Measurements from ENCODE around the gene GRIN3A.
"Not testable (repeated sequence)": the region's sequence is repeated elsewhere in the genome, so short reads cannot be mapped to it uniquely, and the experiment has no call there.

Gene GRIN3A
- total RNA-seq: 0 reads per million in 2 experiments

DNA sequence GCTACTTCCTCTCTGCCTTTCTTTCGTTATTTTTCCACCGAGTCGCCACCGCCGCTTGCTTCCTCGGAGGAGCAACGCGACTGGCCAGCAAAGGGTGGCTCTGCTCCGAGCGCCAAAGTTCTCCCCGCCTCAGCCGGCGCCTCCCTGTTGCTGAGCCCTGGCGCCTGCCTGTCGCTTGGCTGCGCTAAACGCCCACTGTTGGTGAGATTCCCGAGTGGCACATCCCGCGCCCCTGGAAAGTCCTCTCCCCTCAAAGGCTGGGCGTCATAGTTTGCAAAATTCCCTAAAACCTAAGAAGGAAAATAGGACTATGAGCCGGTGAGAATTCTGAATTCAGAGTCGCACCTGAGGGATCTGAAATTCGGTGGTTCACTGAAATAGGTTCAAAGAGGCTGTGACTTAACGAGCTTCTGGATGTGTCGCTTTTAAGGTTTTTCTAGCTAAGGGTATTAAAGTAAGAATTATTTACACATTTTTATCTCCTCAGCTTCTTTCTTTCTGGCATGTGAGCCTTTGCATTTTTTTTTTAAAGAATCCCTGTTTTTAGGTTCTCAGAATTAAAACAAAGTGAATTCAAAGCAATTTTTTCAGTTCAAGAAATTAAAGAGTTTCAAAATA is at the start of gene GRIN3A:
TSS of gene GRIN3A (minus strand) at position 82 of the 618 bp plus-strand sequence. CDS start 668 bp downstream, outside the sequence.
- no peak for DNase-seq (ENCODE audit: low read depth)

DNA sequence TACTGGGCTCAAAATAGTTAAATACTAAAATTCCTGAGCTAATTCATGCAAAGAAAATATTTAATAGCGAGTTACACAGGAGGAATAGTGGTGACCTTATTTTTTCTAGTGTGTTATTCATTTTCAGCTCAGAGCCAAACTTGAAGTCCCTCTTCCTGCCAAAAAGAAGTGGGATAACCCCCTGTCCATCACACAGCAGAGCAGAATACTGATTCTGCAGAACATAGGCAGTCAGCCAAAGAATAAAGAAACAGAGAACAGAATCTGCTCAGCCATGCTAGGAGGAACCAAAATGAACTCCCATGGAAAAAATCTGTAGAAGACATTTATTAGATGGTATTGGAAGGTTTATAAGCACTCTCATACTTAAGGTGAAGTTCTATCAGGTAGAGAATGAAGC is 49.4 kb upstream of the GRIN3A start:
- no peak for DNase-seq (ENCODE audit: low read depth)

DNA sequence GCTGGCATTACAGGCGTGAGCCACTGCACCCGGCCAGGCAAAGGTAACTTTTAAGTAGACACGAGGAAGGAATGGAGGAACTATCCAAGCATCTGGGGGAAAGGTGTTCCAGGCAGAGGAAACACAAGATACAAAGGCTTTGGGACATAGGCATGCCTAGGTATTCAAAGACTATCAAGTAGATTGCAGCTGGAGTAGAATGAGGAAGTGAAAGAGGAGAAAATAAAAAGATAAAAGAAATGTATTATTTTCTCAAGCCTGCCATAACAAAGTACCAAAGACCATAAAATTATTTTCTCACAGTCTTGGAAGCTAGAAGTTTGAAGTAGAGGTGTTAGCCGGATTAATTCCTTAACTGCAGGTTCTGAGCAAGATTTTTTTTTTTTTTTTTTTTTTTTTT is 39.9 kb upstream of the GRIN3A start:
- DNase-seq (ENCODE audit: low read depth): no peak

DNA sequence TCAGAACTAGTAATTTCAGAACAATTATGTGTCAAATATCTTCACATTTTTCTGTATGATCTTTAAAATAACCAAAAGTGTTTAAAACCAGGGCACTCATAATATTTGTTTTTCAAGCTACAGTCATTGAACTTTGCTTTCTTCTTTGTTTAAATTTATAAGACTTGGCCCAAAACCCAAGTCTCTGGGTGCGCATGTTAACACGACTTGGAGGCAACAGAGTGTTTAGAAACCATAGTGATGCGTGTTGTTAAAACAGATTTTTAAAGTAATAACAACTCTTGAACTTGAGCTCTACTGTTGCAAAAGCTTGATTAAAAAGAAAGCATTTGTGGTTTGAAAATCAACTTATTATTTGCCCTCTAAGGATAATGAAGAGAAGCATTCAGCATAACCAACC is 26.0 kb upstream of the GRIN3A start:
- DNase-seq (ENCODE audit: low read depth): no peak

DNA sequence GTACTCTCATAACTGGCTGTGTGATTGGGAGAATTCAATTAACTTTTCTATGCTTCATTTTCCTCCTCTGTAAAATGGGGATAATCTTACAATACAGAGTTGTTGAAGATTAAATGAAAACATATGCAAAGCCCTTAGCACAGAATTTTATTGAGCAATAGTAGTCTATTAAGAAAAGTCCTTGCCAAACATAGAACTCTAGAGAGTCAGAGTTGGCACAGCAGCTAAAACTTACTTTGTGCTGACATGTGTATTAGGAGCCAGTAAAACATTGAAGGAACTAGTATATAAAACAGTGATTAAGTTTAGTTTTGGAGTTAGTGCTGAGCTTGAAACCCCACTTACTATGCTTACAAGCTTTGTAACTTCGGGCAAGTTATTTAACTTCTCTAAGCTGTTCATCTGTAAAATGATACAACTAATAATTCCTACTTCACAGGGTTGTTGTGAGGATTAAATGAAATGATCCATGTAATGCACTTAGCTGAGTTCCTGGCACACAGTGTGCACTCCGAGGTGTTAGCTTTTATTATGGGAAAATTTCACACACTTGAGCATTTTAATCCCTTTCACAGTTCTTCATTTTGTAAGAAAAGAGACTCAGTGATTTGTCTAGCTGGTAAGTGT is 20.0 kb upstream of the GRIN3A start:
- no peak for DNase-seq (ENCODE audit: low read depth)

DNA sequence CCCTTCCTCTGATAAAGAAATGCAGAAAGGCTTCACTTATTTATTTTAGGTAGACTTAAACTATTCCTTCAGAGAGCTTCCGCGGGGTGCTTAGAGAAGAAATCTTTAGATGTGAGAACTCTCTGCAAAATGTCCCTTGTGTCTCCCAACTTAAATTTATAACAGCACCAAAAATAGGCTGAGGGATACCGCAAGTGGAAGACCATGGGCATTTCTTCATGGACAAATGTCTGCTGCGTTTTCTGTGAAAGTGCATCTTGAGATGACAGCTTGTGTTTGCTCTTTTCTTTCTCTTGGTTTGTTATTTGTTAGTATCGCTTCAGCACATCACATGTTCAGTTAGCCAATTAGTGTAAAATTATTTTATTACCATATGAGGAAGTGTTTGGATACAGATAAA is 15.3 kb upstream of the GRIN3A start:
- no peak for DNase-seq (ENCODE audit: low read depth)

DNA sequence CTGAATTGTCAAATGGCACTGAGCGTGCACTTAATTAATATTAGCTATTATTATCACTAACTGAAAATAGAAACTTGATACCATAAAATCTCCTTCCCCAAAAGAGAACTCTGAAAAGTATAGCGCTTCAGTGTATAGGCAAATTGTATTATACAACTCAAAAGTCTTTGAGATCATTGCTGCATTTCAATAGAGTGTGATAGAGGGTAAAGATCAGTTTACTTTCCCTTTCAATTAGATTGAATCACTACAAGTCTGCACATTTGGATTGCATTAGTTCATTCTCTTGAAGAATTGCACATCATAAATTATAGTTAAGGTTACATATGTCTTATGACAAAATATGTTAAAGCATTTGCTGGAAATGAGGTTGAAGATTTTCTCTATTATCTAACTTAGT is 13.4 kb upstream of the GRIN3A start:
- DNase-seq (ENCODE audit: low read depth): no peak

DNA sequence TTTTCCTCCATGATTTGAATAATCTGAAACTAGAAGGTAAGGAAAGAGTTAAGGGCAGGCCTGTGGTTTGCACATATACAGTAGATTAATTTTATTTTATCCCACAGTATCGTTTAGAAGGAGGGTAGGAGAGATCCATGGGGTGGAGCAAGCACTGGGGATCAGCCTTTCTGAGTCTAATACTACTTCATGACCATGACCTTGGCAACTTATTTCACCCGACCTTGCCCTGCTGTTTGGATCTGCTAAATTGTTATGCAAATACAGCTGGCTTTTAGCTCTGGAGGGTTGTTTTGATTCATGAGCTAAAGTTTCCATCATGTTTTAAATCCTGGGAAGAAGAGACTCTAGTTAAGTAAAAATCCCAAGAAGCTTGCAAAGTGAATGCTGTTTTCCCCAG is 864 bp upstream of the GRIN3A start:
- no peak for DNase-seq (ENCODE audit: low read depth)

DNA sequence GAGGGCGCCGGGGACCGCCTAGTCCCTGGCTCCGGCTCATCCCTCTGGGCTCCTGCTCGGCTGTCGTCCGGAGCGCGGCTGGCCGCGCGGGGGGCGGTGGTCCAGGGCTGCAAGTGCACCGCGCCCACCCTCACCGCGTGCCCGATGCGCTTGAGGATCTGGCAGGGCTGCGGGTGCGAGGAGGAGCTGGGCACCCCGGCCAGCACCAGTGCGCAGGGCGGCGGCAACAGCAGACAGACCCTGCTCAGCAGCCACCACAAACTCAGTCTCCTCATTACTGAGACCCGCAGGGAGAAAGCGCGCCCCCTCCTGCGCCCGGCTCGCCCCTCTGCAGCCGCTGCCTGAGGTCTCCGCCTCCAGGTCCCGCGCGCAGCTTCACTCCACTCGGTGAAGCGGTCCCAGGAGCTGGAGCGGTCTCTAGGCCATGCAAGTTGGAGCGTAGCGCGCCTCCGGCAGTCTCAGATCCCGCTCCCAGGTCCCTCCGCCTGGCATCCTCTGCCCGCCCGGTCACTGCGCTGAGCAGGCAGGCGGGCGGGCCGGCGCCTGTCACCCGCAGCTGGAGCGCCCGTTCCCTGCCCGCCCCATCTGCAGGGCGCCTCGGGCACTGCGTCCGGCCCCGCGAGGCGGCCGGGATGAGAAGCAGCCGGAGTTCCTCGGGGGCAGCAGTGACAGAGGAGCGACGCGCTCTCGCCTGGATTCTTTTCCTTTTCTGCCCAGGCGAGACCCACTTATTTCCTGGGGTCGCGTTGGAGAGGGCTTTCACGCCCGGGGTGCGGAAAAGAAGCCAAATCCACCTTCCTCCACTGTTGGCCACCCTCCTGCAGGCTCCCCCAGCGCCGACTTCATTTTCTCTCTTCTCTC is 512 bp downstream of the GRIN3A start:
- no peak for DNase-seq (ENCODE audit: low read depth)

DNA sequence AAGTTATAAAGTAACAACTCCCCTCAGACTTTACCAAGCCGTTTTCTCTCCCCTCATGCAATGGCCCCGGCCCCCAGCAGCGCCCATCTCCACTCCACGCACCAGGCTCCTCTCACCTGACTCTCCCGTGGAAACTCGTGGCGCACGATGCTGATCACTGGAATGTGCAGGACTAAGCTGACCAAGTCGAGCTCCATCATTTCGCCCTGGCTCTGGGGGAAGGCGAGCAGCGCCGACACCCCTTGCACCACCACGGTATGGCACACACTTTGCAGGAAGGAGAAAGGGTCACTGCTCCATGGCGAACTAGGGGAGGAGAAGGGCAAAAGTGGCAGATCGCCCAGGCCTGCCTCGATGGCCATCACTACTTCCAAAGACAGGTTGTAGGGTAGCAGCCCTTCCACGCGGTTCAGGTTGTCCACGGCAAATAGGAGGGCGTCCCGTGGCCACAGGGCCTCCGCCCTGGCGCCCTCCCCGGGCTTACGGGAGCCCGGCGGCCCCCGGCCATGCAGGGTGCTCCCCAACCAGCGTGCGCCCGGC is 1.2 kb downstream of the GRIN3A start:
- no peak for DNase-seq (ENCODE audit: low read depth)

DNA sequence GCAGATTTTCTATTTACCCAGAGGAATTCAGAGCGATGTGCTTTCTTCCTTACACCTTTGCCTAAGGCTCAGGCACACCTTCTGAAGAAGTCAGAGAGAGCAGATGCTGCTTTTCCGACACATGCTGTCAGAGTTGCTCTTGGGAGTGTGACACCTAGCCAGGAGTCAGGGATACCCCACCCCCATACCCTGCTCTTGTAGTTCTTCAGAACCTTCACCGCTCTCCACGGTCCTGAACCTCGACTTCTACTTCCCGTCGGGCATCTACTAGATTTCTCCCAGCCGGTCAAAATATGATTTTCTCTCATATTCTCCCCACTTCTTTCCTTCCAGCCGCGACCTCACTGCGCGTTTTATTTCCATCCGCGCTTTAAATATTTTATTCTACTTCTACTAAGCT is 1.7 kb downstream of the GRIN3A start:
- no peak for DNase-seq (ENCODE audit: low read depth)

DNA sequence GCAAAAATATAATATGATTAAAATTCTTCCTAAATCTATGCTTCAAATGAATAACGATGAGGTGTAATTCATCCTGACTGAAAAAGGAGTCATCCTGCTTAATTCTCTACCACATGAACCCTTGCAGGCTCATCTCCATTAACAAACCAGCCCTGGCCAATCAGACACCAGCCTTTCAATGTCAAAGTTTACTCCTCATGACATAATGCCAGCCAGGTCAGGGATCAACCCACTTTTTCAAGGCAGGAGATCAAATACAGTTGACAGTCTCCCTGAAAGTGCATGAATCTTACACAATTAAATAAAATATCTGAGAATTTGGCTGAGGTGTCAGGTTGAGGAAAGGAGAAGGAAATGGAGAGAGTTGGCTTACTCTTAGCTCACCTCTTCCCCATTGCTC is 7.0 kb downstream of the GRIN3A start:
- DNase-seq (ENCODE audit: low read depth): no peak

DNA sequence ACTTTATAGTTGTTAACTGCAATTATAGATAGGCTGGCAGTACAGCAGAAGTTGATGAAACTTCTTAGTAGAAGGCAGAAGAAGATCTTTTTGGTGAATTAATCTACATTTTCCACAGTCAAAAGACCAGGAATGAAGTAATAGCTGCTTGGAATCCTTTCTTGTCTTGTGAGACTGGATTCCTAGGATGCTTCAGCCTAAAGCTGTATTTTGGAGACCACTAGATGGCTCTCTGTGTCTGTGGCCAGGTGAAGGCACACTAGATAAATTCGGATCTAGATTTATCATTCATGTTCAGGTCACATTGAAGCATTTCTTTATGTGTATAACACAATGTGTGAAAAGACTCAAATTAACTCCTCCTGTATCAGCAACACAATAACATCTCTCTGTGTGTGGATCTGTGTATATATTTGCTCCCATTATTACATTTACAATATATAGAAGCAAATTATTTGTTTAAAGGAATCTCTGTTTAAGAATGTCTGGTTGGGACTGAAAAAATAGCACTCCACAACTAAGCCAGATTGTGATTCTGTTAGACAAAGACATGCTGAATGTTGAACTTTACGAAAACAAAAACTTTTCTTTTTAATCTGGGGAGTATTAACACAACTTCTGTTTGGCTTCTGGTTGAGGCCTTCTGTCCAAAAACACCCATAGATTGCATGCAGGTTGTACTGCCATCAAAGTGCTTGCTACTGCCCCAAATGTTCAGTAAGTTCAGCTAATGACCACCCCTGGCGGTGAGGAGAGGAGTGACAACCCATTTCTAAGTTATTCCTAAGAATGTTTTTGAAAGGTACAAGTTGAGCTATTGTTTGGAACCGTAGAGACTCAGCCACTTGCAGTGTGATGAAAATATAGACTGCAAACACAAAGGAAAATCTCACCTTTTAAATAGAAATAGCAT is 10.6 kb downstream of the GRIN3A start:
- DNase-seq (ENCODE audit: low read depth): no peak

DNA sequence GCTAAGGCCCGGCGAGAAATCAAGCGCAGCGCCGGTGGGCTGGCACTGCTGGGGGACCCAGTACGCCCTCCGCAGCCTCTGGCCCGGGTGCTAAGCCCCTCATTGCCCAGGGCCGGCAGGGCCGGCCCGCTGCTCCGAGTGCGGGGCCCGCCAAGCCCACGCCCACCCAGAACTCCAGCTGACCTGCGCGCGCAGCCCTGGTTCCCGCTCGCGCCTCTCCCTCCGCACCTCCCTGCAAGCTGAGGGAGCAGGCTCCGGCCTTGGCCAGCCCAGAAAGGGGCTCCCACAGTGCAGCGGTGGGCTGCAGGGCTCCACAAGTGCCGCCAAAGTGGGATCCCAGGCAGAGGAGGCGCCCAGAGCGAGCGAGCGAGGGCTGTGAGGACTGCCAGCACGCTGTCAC is 14.2 kb downstream of the GRIN3A start:
- DNase-seq (ENCODE audit: low read depth): not testable (repeated sequence)

DNA sequence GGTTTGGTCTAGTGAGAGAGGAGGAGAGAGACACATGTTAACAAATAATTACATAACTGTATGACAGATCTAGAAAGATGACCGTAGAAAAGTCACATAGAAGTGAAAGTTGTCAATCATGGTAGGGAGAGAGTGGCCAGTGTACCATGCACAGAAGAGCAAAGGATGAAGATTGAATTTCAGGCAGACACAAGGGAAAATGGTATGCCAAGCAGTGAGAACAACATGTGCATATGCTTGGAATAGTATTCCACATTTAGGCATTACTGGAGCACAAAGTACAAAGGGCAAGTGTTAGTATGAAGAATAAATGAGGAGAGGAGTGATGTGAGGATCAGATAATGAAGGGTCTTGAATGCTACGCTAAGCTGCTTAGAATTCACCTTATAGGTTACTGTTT is 20.3 kb downstream of the GRIN3A start:
- DNase-seq (ENCODE audit: low read depth): no peak

DNA sequence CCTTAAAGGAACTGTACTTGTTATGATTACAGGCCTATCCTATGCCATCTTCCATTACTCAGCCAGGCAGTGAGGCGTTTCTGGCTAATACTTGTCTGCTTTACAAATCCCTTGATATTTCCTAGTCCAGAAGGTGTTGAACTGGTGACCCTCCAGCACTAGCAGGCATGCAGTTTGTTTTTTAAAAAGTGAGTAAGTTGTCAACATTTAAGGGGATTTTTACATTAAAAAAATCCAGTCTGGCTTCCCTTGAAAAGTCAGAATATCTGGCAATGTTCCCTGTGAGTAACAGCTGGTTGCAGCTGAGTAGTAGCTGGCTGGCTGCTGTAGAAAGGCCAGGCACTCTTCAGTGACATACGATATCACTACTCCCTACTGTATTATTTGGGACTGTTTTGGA is 21.8 kb downstream of the GRIN3A start:
- DNase-seq (ENCODE audit: low read depth): no peak

DNA sequence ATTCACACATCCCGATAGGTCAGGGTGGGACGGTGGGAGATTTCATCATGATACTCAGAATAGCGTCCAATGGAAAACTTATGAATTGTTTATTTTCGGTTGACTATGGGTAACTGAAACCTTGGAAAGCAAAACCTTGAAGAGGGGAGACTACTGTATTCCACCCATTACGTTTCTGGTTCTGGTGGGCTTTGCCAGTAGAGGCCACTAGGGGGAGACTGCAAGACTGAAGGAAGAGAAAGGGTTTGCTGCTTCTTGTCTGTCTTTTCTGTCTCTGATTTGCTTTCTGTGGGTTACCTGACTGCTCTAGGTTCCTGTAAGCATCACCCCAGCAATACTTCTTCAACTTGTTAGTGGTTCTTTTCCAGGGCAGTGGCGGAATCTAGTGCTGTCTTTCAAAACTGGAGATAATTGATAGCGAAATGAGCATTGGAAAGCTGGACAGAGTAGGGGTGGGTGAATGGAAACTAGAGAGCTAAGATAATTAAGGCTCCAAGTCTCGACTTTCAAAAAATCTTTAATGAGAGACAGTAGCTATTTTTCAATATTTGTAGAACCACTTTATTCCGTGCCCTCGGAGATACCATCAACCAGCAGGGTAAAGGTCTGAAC is 27.0 kb downstream of the GRIN3A start:
- no peak for DNase-seq (ENCODE audit: low read depth)

DNA sequence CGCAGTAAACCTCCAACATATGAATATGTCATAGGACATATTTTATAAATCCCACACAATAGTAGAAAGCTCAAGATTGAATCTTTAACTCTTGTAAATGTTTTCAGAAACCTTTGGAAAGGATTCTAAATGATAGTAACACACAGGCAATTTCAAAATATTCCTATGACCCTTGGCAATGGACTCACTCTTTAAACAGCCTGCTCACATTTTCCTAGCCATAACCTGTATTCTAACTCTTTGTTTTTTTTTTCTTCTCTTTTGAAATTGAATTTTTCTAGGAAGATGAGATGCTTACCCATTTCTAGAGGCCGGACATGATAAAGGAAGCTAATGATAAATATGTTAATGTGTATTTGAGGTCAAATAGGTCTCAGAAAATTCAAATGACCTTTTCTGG is 29.6 kb downstream of the GRIN3A start:
- no peak for DNase-seq (ENCODE audit: low read depth)

DNA sequence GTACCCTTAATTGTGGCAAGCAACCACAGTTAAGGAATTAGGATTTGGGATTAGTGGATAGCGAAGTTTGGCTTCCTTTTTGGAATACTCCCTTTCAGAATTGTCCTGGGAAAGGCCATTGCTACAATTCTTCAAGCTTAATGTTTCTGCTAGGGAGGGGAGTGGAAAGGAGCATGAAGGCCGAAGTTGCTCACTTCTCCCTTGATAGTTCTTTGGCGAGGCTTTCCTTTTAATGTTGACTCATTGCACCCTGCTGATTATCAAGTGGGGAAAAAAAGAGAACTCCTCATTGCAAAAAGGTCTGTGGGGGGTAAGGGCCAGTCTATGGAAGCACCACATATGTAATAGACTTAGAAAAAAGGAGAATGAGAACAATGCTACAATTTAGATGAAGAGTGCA is 30.7 kb downstream of the GRIN3A start:
- no peak for DNase-seq (ENCODE audit: low read depth)

DNA sequence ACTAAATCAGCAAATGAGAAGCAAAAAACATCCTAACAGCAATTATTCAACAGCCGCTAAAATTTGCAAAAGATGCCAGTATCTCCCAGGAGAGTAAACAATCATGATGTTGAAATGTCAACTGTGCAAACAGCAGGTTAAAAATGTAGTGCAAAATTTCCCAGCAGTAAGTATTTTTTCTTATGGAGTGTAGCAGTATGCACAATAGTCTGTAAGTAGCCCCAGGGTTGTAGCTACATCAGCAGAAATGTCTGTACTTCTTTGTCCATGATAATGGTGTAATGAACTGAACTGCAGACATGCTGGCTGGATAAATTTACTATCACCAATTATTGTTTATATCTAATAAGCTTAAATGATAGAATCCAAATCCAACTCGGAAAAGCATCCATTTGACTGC is 31.4 kb downstream of the GRIN3A start:
- DNase-seq (ENCODE audit: low read depth): no peak

DNA sequence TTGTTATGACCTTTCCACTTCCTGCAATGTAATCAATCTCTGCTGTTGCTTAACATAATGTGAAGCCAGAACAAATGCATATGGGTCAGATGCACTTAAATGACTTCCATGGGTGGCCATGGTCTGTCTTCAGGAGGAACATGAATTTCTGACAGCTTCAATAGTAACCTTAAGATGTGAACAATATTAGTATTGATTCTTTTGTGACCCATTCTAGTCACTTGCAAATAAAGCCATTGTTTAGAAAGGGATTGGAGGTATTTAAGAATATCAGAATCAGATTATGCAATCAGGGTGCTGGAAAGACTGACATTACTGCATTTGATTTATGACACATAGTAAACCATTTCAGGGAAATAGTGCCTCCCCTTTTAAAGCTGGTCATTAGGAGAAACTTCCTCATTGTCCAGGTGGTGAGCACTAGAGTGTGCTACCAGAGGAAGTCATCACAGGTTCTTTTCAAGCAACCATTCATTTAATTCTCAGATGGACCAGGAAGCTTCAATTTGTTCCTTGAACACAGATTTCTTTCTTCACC is 32.1 kb downstream of the GRIN3A start:
- DNase-seq (ENCODE audit: low read depth): no peak
